NCI-H187 treated with DMSO at 0.1 percent for 48 hours (cell line): ENCODE results near the gene FNDC11.
"Not testable (repeated sequence)": the region's sequence is repeated elsewhere in the genome, so short reads cannot be mapped to it uniquely, and the experiment has no call there.

Experiments used
- DNase-seq: peaks from one replicate; lab custom pipeline; 2025; lab: John Stamatoyannopoulos, UW

The FNDC11 gene

DNA sequence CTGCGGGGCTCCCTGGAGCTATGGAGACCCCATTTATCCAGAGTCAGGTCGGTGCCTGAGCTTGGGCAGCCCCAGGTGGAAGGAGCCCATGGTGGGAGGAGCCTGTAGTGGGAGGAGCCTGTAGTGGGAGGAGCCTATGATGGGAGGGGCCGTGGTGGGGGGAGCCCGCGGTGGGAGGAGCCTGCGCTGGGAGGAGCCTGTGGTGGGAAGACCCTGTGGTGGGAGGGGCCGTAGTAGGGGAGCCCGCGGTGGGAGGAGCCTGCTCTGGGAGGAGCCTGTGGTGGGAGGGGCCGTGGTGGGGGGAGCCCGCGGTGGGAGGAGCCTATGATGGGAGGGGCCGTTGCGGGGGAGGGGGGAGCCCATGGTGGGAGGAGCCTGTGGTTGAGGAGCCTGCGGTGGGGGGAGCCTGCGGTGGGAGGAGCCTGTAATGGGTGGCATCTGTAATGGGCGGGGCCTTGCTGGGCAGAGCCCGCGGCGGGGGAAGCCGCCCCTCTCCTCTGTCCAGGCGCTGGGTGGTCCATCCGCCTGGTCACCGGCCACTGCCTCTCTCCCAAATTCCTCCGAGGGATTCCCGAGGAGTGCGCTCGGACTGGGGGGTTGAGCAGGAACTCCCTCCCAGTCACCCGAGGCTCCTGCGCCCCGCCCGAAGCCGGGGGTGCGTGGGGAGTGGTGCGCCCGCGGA is 567 bp upstream of the FNDC11 start:
- peak; percentile 88 for DNase-seq

DNA sequence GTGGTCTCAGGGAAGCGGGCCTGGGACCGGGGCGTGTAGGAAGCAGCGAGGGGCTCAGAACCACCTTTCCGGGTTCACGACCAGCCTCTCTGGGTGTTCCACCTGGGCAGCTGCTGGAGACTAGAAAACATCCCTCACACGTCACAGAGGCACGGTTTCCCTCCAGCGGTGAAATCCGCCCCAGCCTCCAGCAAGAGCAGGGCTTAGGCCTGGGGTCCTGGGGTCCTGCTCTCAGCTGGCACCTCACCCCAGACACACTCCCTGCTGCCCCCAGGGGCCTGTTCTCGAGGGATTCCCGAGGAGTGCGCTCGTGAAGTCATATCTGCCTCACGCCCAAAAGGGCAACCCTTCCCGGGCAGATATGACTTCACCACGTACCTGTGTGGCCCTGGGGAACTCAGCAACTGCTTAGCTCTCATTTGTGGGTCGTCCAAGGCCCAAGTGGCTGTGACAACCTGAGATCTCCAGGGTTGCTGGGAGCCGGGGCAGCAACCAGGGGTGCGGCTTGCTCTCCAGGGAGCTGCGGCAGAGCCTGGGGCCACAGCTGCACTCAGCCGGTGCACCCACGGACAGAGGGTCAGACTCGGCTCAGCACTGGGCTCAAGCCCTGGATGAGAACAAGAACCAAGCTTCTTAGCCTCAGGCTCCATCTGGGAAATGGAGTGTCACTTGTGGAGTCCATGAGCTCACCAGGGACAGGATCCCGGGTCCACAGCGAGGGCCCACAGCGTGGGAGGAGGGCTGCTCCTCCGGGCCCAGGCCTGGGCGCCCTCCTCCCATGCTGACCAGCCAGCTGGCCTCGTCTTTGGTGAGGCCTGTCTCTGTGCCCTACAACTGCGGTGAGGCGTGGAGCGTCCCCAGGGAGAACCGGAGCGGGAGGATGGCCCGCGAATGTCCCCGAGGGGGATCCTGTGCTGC is 661 bp downstream of the FNDC11 start:
- DNase-seq, result no peak

DNA sequence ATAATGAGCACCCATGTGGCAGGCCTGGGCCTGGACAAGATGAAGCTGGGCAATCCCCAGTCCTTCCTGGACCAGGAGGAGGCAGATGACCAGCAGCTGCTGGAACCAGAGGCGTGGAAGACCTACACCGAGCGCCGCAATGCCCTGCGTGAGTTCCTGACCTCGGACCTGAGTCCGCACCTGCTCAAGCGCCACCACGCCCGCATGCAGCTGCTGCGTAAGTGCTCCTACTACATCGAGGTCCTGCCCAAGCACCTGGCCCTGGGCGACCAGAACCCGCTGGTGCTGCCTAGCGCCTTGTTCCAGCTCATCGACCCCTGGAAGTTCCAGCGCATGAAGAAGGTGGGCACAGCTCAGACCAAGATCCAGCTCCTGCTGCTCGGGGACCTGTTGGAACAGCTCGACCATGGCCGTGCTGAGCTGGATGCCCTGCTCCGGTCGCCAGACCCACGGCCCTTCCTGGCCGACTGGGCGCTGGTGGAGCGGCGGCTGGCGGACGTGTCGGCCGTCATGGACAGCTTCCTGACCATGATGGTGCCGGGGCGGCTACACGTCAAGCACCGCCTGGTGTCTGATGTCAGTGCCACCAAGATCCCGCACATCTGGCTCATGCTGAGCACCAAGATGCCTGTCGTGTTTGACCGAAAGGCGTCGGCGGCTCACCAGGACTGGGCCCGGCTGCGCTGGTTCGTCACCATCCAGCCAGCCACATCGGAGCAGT is 1.9 kb downstream of the FNDC11 start:
- no peak for DNase-seq

DNA sequence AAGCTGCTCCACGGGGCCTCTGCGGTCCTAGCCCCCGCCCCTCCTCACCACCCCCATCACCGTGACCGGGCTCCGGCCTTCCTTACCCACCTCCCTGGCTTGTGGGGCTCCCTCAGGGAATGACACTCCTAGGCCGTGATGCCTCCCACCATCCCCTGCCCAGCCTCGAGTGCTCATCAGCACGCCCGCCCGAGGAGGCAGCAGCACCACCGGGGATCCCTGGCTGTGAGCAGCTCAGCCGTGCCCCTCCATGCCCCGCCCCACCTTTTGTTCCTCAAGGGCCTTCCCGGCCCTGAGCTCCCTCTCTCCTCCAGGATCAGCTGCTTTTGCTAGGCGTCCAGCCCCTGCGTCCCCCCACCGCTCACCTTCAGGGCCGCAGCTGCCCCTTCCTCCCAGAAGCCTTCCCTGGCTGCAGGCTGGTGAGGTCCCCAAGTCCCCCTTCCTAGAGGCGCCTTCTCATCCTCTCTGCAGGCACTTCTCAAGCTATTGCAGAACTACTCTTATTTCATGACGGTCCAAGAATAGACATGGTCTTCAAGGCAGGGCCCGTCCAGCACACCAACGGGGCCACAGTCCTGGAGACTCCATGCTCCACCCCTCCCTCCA is 3.0 kb downstream of the FNDC11 start:
- DNase-seq, result no peak

DNA sequence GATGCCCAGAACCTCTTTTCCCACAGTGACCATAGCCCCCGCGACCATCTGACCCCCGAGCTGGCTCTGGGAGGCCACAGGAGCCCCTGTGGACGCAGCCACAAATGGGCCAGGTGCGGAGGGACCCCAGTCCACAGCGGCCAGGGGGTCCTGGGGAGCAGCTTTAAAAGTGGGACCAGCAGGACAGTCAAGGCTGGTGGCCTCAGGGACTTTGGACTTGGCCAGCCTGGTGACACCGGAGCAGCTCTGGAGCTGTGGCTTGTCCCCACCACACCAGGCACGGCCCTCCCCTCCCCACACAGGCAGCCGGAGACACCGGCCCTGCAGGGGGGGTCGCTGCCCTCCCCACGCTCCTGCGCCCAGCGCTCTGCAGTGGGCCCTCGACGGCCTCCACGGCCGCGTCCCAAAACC is 3.5 kb downstream of the FNDC11 start:
- DNase-seq, result no peak

DNA sequence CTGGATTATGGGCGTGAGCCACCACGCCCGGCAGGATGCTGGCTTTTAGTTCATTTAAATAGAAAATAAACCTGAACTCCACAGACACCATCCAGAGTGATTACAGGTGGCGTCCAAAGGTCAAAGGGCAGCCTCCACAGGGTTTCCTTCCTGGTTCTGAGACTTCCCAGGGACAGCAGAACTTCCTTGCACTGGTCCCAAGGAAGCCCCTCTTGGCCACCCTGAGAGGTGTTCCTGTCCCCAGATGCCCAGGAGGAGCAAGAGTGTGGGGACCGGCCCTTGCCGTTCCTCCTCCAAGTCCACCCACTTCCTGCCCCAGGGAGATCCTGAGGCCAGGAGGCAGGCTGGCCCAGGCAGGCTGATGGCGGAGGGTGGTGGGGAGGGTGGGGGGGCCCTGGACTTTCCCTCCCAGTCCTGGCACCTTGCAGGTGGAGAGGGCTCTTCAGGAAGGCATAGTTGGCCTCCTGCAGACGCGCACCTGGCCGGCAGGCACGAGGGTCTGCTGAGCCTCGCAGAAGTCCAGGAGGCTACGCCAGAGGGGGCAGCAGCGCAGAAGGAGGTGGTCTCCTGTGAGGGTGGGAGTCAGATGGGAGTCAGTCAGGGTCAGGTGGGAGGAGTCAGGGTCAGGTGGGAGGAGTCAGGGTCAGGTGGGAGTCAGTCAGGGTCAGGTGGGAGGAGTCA is 5.0 kb downstream of the FNDC11 start:
- DNase-seq, result no peak

DNA sequence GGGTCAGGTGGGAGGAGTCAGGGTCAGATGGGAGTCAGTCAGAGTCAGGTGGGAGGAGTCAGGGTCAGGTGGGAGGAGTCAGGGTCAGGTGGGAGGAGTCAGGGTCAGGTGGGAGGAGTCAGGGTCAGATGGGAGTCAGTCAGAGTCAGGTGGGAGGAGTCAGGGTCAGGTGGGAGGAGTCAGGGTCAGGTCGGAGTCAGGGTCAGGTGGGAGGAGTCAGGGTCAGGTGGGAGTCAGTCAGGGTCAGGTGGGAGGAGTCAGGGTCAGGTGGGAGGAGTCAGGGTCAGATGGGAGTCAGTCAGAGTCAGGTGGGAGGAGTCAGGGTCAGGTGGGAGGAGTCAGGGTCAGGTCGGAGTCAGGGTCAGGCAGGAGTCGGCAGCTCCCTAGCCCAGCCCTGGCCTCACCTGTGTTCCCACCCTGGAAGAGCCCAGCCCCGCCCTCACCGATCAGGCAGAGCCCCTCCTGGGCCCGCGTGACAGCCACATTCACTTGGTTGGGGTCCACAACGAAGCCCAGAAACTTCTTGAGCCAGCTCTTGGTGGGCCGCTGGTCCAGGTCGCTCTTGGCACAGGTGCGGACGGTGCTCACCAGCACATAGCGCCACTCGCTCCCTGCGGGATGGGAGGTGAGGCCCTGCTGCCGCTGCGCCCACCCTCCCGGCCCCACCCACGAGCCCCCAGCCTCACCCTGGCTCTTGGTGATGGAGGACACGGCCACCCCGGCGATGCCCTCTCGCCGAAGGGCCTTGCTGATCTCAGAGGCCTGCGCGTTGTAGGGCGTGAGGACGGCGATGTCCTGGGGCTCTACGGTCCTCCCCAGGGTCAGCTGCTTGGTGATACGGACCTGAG is 5.8 kb downstream of the FNDC11 start:
- not testable (repeated sequence) for DNase-seq

DNA sequence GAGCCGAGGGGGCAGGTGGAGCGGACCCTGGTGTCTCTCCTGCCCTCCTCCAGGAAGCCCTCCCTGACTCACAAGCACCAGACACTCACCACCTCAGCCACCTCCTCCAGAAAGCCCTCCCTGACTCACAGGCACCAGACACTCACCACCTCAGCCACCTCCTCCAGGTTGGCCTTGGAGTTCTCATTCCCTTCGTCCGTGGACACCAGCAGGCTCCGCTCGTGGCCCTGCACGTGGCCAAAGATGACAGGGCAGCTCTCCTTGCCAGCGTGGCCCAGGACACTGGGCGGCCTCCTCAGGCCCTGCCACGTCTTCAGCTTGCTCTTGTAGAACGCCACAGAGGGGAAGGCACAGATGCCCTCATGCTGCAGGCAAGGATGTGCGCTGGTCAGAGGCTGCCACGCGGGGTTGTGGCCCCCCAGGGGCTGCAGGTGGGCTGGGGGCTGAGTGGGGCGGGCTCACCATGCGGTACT is 6.4 kb downstream of the FNDC11 start:
- no peak for DNase-seq

DNA sequence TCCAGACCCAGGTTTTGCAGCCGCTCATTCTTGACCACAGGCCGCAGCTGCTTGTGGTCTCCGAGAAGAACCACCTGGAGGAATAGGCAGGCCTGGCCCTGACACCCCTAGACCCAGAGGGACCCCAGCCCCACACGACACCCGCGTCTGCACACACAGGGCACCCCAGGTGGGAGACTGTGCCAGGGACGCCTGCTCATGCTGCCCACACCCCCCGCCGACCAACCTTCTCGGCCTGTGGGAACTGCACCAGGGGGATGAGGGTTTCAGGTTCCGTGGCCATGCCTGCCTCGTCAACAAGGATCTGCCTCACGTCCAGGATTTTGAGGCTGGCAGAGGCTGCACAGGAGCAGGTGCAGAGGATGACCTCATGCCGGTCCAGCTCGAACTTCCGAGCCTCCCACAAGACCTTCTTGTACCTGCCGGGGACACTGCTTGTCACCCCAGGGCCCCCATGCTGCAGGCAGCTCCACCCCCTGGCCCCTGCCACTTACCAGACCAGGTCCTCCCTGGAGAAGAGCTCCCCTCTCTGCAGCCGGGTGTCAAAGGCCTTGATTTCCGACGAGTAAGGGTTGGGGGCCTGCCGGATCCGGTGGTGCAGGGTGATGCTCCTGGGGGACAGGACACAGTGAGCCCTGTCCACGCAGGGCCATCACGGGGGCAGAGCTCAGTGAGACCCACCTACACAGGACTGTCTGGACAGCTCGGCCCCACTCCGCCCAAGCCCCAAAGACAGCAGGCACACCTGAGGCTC is 7.1 kb downstream of the FNDC11 start:
- DNase-seq, result no peak

DNA sequence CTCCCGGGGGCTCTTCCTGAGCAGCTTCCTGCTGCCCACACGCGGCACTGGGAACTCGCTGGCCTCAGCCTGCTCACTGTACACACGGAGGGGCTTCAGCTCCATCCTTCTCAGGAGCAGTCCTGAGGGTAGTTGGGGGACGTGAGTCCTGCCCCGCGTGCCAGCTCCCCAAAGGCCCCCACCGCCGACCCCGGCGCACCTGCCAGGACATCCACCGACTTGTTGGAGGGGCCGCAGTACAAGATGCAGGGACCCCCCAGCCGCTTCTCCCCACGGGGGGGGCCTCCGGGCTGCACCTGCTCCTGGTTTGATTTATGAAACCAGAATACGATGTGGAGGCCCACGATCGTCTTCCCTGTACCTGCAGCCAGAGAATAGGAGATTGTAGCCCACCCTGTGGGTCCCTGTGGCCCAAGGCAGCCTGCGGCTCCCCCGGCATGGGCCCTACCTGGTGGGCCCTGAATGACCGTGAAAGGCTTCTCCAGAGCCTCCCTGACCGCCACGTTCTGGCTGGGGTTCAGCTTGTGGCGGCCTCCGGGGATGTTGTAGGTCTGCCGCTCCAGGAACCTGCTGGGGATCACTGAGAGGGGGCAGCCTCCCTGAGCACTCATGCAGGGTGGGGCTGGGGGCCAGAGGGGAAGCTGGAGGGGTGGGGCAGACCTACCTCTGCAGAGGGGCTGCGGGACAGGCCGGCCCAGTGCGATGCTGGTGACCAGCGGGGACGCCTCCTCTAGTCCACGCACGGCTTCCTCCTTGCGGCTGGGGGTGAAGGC is 7.9 kb downstream of the FNDC11 start:
- no peak for DNase-seq

DNA sequence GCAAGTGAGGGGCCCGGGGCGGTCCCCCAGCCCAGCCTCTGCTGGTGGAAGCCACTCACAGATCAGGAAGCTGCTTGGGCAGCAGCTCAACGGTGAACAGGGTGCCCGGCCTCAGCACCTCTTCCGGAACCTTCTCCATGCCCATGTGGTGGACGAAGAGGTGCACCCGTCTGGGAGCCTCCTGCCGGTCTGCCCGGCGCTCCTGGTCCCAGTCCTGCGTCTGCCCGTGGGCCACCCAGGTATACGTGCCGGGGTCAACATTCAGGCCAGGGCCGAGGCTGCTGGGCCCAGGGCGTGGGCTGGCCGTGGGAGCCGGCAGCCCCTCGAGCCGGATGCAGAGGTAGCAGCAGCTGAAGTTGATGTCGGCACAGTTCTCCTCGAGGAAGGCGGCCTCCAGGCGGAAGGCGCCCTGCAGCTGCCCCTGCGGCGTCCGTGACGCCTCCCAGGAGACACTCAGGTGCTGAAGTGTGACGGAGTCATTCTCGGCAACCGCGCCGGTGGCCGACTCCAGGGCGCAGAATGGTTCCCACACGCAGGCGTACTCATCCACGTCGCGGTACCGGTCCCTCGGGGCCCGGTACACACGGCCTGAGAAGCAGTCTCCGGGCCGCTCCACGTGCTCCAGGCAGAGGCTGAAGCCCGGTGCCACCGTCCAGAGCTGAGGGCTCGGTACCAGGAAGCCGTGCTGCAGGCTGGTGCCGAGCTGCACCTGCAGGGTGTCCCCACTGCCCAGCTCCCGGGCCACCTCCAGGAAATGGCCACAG is 8.7 kb downstream of the FNDC11 start:
- DNase-seq, result no peak

DNA sequence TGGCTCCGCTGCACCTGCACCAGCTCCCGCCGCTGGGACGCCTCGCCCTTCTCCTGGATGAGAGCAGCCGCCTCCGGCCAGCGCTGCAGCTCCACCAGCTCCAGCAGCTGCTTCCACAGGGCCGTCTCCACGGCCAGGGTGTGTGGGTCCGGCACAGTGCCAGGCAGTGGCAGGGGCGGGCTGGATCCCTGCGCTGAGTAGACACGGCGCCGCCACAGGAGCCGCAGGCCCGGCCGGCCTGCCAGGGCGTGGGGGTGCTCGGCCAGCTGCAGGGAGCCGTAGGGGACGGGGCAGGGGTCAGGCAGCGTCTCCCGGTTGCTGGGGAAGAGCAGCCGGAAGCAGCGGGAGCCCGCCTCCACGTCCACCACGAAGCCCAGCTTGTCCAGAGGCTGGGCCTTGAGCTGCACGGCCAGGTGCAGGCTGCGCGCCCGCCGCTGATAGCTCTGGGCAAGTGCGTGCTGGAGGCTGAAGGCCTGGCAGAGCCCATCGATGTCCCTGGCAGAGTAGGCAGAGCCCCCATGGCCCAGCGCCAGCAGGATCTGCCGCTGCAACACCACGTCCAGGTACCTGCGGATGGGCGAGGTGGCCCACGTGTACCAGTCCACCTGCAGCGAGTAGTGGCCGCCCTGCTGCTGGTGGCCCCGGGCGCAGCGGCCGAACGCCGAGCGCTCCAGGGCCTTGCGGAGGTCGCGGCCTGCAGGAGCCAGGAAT is 9.4 kb downstream of the FNDC11 start:
- no peak for DNase-seq

DNA sequence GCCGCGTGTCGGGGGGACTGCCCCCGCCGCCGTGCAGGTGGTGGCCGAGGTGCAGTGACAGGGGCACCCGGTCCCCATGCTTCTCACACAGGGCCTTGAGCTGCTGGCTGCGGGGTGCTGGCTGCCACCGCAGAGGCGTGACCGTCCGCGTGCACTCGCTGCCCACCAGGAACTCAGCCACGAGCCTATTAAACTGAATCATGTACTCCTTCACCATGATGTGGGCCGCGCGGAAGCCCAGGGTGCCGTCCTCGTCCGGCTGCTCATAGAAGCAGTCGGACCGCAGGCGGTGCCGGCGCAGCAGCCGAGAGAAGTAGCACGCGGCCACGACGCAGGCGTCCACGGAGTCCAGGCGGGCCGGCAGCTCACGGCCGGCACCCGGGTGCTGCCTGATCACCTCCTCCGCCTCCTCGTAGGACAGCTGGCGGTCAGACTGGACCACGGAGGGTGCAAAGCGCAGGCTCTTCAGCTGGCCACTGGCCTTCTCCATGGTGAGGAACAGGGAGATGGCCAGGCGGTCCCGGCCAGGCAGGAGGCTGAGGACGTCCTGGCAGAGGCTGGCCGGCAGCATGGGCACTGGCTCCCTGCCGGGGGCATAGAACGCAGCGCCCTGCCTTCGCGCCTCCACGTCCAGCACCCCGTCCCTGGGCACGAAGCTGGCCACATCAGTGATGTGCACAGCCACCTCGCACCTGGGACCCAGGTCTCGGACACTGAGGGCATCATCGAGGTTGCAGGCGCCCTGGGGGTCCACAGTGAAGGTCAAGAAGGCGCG is 10.3 kb downstream of the FNDC11 start:
- DNase-seq, result no peak

DNA sequence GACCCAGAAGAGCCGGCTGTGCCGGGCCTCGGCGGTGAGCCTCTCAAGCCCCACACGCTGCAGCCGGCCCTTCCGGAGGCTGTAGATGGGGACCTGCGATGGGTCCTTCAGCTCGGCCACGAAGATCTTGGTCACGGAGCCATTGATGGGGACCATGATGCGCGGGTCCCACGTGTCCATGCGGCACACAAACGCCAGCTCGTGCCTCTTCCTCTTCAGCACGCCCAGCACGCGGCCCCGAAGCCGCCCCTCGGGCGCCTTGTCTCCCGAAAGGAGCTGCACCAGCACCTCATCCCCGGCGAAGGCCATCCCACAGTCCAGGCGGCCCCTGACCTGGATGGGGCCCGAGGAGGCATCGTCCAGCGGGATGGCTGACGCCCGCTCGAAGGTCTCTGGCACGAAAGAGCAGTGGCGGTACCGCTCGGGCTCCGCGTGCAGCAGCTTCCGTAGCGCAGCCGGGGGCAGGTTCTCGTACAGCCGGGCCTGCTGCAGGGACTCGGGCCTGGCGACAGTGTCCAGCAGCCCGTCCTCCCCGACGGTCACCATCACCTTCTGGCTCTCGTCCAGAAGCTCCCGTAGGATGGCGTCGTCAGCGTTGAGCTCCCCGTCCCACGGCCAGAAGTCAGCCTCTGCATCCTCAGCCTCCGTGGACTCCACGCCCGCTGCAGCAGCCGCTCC is 11.2 kb downstream of the FNDC11 start:
- no peak for DNase-seq

DNA sequence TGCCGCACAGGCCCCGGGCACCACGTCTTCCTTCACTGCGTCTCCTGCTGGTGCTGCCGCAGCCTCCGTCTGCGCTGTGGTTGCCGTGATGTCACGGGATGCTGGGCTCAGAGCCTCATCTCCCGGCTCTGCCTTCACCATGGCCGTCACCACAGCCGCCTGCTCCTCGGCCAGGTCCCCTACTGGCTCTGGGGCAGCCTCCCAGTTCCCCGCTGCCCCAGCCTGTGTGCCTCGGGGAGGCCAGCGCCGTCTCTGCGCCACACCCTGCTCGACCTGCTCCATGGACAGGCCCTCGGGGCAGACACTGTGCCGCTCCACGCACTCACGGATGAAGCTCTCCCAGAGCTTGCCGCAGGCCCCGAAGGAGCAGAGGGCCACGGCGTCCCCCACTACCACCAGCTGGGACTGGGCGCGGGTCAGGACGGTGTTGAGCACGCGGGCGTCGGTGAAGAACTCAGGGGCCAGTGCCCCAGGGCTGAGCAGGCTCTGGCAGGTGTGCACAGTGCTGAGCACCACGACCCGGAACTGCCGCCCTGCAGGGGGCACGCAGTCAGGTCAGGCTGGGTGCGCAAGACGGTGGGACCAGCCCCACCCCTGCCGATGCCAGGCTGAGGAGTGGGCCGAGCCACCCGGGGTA is 11.9 kb downstream of the FNDC11 start:
- no peak for DNase-seq
